Right renal pelvis (tissue), 4 donors: ENCODE measurements around the gene MORN1. TPM values are rescaled to one million over a fixed set of nuclear protein-coding genes. Genes with fewer than 3 reads are reported as not detected.

ENCODE experiments used
- DNase-seq, 4 donors: peaks; one replicate each; pipeline ENCODE4 v3.0.0-alpha.2; 2013; ENCODE audit warnings: low read depth in 4 of 4, low spot score in 3 of 4, missing footprints in 1 of 4
- polyA plus RNA-seq, 4 donors: library from polyadenylated mRNA; unstranded; fragments of 120-200 nt; gene quantifications; one replicate each; pipeline ENCODE4 v1.2.1, GENCODE V29; 2013; ENCODE audit not compliant: insufficient read length in 4 of 4

The MORN1 gene
- polyA plus RNA-seq, 4 donors, result 10.0 to 15.6 (median 11.5) TPM

DNA sequence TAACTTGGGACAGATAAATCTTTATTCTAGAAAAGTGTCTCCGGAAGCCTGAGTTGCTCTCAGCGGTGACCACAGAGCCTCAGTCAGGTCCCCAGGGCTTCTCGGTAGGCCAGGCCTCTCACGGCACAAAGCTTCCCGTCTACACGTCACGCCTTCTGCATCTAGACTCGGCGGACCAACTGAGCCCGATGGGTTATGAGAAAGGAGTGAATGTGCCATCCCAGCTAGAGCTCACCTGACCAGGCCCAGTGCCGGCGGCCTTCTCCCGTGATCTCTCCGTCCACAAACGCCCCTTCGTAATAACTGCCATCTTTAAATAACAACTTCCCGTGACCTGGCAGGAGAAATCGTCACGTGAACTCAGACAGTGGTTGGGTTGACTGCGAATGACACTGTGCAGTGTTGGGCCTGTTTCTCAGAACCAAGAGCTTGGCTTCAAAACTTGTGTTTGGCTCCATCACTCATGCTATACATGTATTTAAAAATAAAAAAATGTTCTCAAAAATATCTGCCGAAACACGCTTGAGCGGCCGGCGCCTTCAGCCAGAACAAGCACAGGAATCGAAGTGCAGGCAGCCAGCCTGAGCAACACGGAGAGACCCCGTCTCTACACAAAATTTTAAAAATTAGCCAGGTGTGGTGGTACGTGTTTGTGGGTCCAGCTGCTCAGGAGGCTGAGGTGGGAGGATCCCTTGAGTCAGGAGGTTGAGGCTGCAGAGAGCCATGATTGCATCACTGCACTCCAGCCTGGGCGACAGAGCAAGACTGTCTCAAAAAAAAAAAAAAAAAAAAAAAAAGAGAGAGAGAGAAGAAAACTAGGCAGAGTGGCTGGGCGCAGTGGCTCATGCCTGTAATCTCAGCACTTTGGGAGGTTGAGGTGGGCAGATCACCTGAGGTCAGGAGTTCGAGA, 3.1 kb downstream of the MORN1 start:
- no peak for DNase-seq

DNA sequence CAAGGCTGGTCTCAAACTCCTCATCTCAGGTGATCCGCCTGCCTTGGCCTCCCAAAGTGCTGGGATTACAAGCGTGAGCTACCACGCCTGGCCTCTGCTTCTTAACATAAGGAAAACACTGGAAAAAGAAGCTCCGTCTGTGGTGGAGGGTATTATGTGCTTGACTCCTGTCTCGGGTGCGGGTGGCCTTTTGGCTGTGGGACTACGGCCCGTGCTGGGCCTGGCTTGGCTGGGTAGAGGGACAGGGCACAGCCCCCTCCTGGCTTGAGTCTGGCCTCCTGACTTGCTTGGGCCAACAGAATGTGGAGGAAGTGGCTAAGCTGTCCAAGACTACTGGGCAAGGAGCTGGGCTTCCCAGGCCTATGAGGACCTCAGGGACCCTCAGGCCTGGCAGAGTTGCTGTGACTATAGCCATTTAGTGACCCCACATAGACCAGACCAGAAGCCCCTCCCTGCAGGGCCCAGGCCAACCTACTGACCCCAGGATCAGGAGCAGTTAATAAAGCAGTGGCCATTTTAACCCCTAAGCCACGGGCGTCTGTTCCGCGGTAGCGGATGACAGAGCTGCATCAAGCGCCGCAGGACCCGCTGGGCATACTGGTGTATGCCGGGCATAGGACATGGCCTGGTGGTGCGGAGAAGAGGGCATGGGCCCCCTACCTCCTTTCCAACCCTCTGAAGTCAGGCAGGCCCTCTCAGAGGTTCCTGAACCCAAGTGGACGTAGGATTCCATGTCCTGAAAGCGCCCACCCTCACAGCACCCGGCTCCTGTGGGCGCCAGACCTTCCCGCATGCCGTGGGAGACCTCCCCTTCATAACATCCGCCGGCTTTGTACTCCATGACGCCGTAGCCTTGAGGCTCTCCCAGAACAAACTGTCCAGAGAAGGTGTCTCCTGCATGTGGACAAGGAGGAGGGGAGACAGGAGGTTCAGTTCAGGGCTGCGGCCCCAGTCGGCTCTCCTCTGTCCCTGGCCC, 4.4 kb downstream of the MORN1 start:
- no peak for DNase-seq

DNA sequence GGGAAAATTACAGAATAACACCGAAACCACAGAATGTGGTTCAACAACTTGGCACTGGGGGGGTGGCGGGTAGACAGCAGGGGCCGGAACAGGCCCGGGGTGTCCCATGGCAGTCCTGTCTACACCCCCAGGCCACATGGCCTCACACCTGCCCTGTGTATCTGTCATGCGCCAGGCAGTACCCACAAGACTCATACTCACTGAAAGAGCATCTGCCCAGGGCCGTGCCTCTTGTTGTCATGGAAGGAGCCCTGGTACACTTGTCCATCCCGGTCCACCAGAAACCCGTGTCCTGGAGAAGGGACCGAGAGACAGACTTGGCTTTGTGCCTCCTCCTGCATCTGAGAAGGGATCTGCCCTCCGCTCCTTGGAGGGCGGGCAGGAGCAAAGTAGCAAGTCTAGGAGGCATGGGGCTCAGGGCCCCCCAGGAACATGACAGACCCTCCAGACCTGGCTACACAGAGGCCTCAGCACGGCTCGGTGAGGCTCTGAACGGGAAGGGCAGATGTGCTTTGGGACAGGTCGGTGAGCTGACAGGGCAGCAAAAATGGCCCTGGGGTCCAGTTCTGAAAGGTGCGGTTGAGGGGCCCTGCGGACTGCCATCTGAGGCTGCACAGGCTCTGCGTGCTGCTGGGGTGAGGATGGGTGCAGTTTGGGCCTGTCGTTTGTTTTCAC, 5.6 kb downstream of the MORN1 start:
- DNase-seq, result no peak

- no peak for DNase-seq
Measured at GRCh38 chr1:2384941-2385481, 6.3 kb downstream of the MORN1 start.

DNA sequence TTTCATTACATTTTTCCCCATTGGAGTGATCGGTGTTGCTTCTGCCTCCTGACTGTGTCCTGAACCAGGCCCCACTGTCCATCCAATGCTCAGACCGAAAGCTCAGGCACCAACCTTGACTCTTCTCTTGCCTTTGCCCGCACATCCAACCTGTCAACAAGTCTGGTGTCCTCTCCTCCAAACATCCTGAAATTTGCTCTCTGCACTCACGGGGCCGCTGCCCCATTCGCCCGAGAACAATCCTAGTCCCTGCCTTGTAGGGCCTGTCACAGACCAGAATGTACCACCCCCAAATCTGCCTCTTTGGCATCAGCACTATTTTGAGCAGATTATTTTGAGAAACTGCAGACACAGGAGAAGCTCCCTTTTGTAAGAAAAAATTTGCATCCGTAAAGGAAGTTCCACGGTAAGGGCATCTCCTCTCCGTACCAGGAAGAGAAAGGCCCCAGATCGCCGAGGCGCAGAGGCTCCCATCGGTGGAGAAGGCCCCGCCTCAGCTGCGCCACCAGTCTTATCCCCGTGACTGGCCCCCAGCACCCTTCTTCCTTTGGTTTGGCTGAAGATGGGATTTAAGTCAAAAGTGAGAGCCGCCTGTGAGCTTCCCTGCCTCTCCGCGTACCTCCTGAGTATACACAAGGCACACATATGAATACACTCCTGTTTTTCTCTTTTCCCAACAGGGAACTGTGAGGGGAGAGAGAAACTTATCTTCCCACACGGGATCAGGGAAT, 7.1 kb downstream of the MORN1 start:
- DNase-seq, result no peak

GRCh38 chr1:2383576-2383975, 7.8 kb downstream of the MORN1 start:
- no peak for DNase-seq

GRCh38 chr1:2382621-2383361, 8.6 kb downstream of the MORN1 start:
- no peak for DNase-seq

- peak; percentile 45 to 66 (median 50) for DNase-seq
Measured at GRCh38 chr1:2381741-2382620, 9.4 kb downstream of the MORN1 start.

DNA sequence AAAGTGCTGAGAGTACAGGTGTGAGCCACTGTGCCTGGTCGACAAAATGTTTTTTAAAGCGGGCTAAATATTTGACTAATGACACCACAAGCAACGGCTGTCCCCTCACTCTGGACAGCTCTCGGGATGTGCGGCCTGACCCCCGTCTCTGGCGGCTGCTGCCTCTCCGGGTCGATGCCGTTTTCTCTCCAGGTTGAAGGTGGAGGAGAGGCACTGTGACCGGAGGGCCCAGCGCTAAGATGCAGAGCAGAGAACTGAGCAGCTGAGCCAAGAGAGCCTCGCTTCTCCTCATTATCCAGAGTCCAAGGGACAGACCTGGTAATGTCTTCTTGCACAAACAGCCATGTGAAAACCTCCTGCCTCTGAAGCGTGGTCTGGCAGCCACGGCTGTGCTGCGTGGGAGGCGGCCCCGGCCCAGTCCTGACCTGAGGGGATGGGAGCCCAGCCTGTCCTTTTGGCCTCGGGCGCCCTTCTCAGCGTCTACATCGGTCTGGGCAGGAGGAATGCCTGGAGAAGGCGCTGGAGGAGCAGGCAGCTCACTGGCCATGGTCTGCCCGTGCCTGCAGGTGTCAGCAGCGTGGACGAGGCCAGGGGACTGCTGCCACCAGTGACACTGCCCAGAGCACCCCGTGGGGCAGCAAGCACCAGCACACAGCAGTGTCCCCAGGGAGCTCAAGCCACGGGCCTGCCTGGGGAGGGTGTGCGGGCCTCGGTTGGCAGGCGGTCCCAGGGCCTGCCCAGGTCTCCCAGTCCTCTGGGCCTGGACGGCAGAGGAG, 10.3 kb downstream of the MORN1 start:
- no peak for DNase-seq

DNA sequence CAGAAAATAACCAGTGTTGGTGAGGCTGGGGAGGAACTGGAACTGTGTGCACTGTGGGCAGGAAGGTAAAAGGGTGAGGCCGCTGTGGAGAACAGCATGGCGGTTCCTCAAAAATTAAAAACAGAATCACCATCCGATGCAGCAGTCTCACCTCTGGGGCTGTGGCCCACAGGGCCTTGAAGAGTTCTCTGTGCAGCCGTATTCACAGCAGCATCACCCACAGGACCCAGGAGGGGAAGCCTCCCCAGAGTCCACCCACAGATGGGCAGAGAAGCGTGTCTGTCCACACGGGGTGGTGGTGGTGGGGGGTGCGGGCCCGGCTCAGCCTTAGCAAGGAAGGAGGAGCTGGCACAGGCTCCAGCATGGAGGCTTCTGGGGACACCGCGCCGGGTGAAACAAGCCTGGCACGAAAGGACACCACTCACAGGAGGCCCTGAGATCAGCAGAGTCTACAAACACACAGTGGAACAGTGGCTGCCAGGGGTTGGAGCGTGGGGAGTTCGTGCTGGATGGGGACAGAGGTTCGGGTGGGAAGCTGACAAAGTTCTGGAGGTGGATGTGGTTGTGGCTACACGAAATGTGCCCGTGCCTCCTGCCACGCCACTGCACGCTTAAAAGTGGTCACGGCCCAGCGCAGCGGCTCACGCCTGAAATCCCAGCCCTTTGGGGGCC, 11.5 kb downstream of the MORN1 start:
- no peak for DNase-seq

DNA sequence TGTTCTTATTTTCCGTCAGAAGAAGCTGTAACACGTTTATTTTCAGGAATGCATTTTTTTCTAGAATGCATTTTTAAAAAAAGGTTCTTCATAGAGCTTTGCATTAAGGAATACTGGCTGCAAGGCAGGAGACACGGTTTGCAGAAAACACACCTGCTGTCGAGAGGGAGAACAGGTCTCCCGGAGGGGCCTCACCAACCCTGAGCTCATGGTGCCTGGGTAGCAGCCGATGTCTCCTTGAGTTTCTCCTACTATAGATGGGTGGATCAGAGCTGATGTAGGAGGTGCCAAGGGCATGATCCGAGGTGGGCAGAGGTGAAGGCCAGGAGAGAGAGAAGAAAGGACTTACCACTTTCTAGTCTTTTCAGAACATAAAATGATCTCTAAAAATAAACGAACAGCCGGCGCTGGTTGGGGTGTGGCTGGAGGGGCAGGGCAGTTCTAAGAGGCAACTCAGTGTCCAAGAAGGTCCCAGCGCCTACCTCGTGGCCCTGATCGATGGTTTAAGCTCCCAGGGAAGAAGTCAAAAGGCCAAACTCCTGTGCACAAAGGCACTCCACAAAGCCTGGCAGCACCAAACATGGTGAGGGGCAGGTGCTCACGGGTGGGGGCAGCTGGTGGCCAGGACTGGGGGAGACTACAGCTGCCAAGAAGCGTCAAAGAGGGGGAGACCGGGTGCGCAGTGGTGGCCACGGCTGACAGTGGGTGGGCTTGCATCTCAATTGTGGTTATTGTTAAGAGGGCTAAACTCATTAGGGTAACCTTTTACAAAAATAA, 12.2 kb downstream of the MORN1 start:
- no peak for DNase-seq

GRCh38 chr1:2378441-2378851, 12.9 kb downstream of the MORN1 start:
- DNase-seq, result no peak

GRCh38 chr1:2377751-2378440, 13.5 kb downstream of the MORN1 start:
- no peak for DNase-seq

- no peak for DNase-seq
Measured at GRCh38 chr1:2376931-2377672, 14.3 kb downstream of the MORN1 start.

DNA sequence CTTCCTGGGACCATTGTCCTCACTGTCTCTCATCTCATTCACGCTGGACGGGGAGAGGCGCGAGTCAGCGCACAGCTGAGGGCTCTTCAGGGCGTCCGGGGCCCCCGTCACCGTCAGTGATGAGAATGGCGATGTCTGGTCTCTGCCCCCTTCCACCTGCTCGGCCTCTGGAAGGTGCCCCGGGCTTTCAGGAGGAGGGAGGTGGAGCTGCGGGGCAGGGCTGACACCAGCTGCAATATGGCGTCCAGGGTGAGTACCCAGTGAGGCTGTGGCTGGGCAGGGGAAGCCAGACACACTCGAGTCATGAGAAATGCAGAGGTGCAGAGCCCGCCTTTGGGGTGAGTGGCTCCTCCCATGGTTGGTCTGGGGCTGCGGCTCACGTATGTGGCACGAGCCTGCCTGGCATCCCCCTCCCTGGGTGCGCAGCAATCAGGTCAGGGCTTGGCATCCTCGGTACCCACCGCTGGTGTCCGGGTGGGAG, 15.1 kb downstream of the MORN1 start:
- no peak for DNase-seq
